Neural progenitor cell (in vitro differentiated cells): ENCODE results near the gene THAP6. TPM values are rescaled to one million over a fixed set of nuclear protein-coding genes. Genes with fewer than 3 reads are reported as not detected.

ENCODE experiments used
- DNase-seq: peaks from one replicate; pipeline ENCODE4 v3.0.0-alpha.2; 2016; ENCODE audit warnings: low spot score
- H2AFZ ChIP-seq: fragments of 200-600 bp; sonication (generic); replicated peaks from 2 replicates; pipeline ENCODE4 v1.6.1; 2016; ENCODE audit warnings: antibody characterized with exemption
- H3F3A ChIP-seq: fragments of 200-600 bp; sonication (generic); 2 replicates; pipeline ENCODE4 v1.6.1; 2016; ENCODE audit warnings: antibody characterized with exemption, low read depth
- H3K27ac ChIP-seq: fragments of 200-600 bp; sonication (generic); 2 replicates; pipeline ENCODE4 v1.5.1; 2016; ENCODE audit warnings: mild to moderate bottlenecking
- H3K27me3 ChIP-seq: fragments of 200-600 bp; sonication (generic); 2 replicates; pipeline ENCODE4 v1.6.1; 2016; ENCODE audit warnings: mild to moderate bottlenecking, moderate library complexity
- H3K36me3 ChIP-seq: fragments of 200-600 bp; sonication (generic); 2 replicates; pipeline ENCODE4 v1.5.1; 2016
- H3K4me1 ChIP-seq: fragments of 200-600 bp; sonication (generic); 2 replicates; pipeline ENCODE4 v1.6.1; 2016; ENCODE audit warnings: mixed run types
- H3K4me2 ChIP-seq: fragments of 200-600 bp; sonication (generic); 2 replicates; pipeline ENCODE4 v1.6.1; 2016
- H3K4me3 ChIP-seq: fragments of 200-600 bp; sonication (generic); 2 replicates; pipeline ENCODE4 v1.5.1; 2016
- H3K79me2 ChIP-seq: fragments of 200-600 bp; sonication (generic); 2 replicates; pipeline ENCODE4 v1.6.1; 2016; ENCODE audit warnings: low read depth
- H3K9ac ChIP-seq: fragments of 200-600 bp; sonication (generic); 2 replicates; pipeline ENCODE4 v1.6.1; 2016
- H3K9me3 ChIP-seq: fragments of 200-600 bp; sonication (generic); 2 replicates; pipeline ENCODE4 v1.5.1; 2016; ENCODE audit warnings: low read depth
- H4K20me1 ChIP-seq: fragments of 200-600 bp; sonication (generic); 2 replicates; pipeline ENCODE4 v1.6.1; 2016; ENCODE audit warnings: low read depth
- H3K27ac Mint-ChIP-seq: 3 replicates; pipeline ENCODE4 v1.8.0; 2021; ENCODE audit warnings: mixed read lengths
- H3K27me3 Mint-ChIP-seq: 2 replicates; pipeline ENCODE4 v1.8.0; 2022; ENCODE audit warnings: low read depth, mild to moderate bottlenecking, inconsistent platforms, moderate library complexity, mixed read lengths; ENCODE audit not compliant: insufficient read depth
- H3K36me3 Mint-ChIP-seq: 3 replicates; pipeline ENCODE4 v1.8.0; 2021; ENCODE audit warnings: mixed read lengths
- H3K4me1 Mint-ChIP-seq: 3 replicates; pipeline ENCODE4 v1.8.0; 2021; ENCODE audit warnings: mixed read lengths
- H3K4me3 Mint-ChIP-seq: 3 replicates; pipeline ENCODE4 v1.8.0; 2021; ENCODE audit warnings: mild to moderate bottlenecking, moderate library complexity, mixed read lengths
- H3K9me3 Mint-ChIP-seq: 3 replicates; pipeline ENCODE4 v1.8.0; 2020; ENCODE audit warnings: mixed read lengths
- CTCF ChIP-seq: fragments of 200-600 bp; sonication (generic); IDR thresholded peaks from 2 replicates; pipeline ENCODE4 v1.5.1; 2017; ENCODE audit warnings: antibody characterized with exemption, mild to moderate bottlenecking
- EZH2 ChIP-seq: fragments of 200-600 bp; sonication (generic); IDR thresholded peaks from 2 replicates; pipeline ENCODE4 v1.6.1; 2017; ENCODE audit warnings: antibody characterized with exemption, mild to moderate bottlenecking, moderate library complexity
- EZH2phosphoT487 ChIP-seq: fragments of 200-600 bp; sonication (generic); IDR thresholded peaks from 2 replicates; pipeline ENCODE4 v1.6.1; 2017; ENCODE audit warnings: antibody characterized with exemption
- total RNA-seq: library from RNA; depleted of rRNA; stranded (reverse); fragments of >200 nt; gene quantifications from 2 replicates; pipeline ENCODE4 v1.2.3, GENCODE V29; 2015; ENCODE audit warnings: low replicate concordance

The THAP6 gene
- total RNA-seq, 1 donor from 2014 or later: 30.6 TPM

GRCh38 chr4:75494563-75494962, 19.7 kb upstream of the THAP6 start:
- Histone ChIP-seq H3F3A (no peaks in the 10 kb centered on the region), H3K4me2 (no peak overlapping the region), H3K4me3 (no peak overlapping the region), H3K36me3 (peaks cover 3% of the 10 kb centered on the region), H4K20me1 (no peaks in the 10 kb centered on the region), H2AFZ (no peak overlapping the region), H3K9me3 (peaks cover 10% of the 10 kb centered on the region), H3K9ac (no peak overlapping the region), H3K4me1 (no peaks in the 10 kb centered on the region), H3K27me3 (no peaks in the 10 kb centered on the region), H3K79me2 (peaks cover 9% of the 10 kb centered on the region), H3K27ac (no peak overlapping the region)
- DNase-seq: no peak
- Mint-ChIP-seq H3K36me3 (peaks cover 37% of the 10 kb centered on the region), H3K4me3 (no peak overlapping the region), H3K9me3 (peaks cover 18% of the 10 kb centered on the region), H3K4me1 (no peaks in the 10 kb centered on the region), H3K27ac (no peak overlapping the region), H3K27me3 (no peaks in the 10 kb centered on the region)
- no peak for TF ChIP-seq EZH2phosphoT487
- TF ChIP-seq EZH2: no peak
- TF ChIP-seq CTCF: no peak

- H3K27ac ChIP-seq: no peak overlapping the region
- peaks cover 10% of the 10 kb centered on the region for H3K9me3 ChIP-seq
- H3K36me3 ChIP-seq: peaks cover 3% of the 10 kb centered on the region
- TF ChIP-seq CTCF (no peak), EZH2phosphoT487 (no peak), EZH2 (no peak)
- peaks cover 13% of the 10 kb centered on the region for H3K79me2 ChIP-seq
- H3K4me2 ChIP-seq: no peak overlapping the region
- no peak overlapping the region for H3K4me3 ChIP-seq
- peaks cover 41% of the 10 kb centered on the region for H3K36me3 Mint-ChIP-seq
- no peaks in the 10 kb centered on the region for H4K20me1 ChIP-seq
- no peak overlapping the region for H3K9ac ChIP-seq
- peaks cover 25% of the 10 kb centered on the region for H3K9me3 Mint-ChIP-seq
- no peaks in the 10 kb centered on the region for H3K4me1 ChIP-seq
- no peaks in the 10 kb centered on the region for H3F3A ChIP-seq
- H3K27ac Mint-ChIP-seq: no peak overlapping the region
- H3K4me1 Mint-ChIP-seq: no peaks in the 10 kb centered on the region
- no peak overlapping the region for H2AFZ ChIP-seq
- H3K4me3 Mint-ChIP-seq: no peak overlapping the region
- no peaks in the 10 kb centered on the region for H3K27me3 ChIP-seq
- DNase-seq: no peak
- no peaks in the 10 kb centered on the region for H3K27me3 Mint-ChIP-seq
Observed at GRCh38 chr4:75495476-75495875, 18.8 kb upstream of the THAP6 start.

GRCh38 chr4:75496406-75496805, 17.9 kb upstream of the THAP6 start:
- peaks cover 43% of the 10 kb centered on the region for H3K36me3 Mint-ChIP-seq
- Histone ChIP-seq H2AFZ (no peak overlapping the region), H3K4me2 (no peak overlapping the region), H3K27me3 (no peaks in the 10 kb centered on the region), H3K9me3 (peaks cover 10% of the 10 kb centered on the region), H3K79me2 (peaks cover 14% of the 10 kb centered on the region), H3K9ac (no peak overlapping the region), H3K4me1 (no peaks in the 10 kb centered on the region), H3K27ac (no peak overlapping the region), H3K36me3 (peaks cover 3% of the 10 kb centered on the region), H4K20me1 (no peaks in the 10 kb centered on the region), H3F3A (no peaks in the 10 kb centered on the region), H3K4me3 (no peak overlapping the region)
- no peak overlapping the region for H3K4me3 Mint-ChIP-seq
- no peaks in the 10 kb centered on the region for H3K4me1 Mint-ChIP-seq
- H3K27me3 Mint-ChIP-seq: no peaks in the 10 kb centered on the region
- TF ChIP-seq EZH2phosphoT487 (no peak), EZH2 (no peak), CTCF (no peak)
- DNase-seq: no peak
- peaks cover 25% of the 10 kb centered on the region for H3K9me3 Mint-ChIP-seq
- H3K27ac Mint-ChIP-seq: no peak overlapping the region
